M059J (cell line): ENCODE results near the gene PCNT. TPM values are rescaled to one million over a fixed set of nuclear protein-coding genes. Genes with fewer than 3 reads are reported as not detected.

ENCODE experiments used
- DNase-seq: peaks from one replicate; pipeline ENCODE4 v3.0.0-alpha.2; 2012; ENCODE audit warnings: low read depth
- total RNA-seq: library from RNA; depleted of rRNA; stranded (reverse); fragments of >200 nt; shearing (Covaris generic); gene quantifications from 2 replicates; pipeline ENCODE4 v1.2.3, GENCODE V29; 2014

Gene PCNT
- total RNA-seq, 1 experiment from 2014 or later = 29.0 TPM

DNA sequence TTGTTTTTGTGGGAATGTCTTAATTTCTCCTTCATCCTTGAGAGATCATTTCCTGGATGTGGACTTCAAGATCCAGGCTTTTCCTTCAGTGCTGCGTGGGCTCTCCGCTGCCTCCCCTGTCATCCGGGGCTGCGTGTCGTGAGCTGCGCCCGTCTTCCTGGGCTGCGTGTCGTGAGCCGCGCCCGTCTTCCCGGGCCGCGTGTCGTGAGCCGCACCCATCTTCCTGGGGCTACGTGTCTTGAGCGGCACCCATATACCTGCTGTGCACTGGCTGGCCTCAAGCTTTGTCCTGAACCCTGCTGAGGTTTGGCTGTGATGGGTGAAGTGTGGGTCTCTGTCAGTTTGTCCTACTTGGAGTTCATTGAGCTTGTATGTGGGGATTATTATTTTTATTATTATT lies 55.1 kb downstream of the PCNT start:
- no peak for DNase-seq

DNA sequence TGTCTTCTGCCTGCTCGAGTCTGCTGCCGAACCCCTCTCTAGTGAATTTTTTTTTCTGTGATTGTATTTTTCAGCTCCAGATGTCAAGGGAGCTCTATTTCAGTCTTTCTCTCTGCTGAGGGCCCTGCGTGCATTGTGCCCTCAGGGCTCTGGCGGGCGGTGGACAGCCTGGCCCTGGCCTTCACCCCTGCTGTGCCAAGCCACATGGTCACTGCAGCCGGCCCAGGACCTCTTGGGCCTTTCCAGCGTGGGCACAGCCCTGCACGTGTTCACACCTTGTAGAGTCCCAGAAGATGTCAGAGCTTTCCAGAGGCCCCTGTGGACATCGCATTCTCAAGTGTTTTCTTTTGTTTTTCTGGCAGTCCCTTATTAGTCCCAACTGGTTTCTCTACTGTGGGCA lies 55.7 kb downstream of the PCNT start:
- DNase-seq = no peak

DNA sequence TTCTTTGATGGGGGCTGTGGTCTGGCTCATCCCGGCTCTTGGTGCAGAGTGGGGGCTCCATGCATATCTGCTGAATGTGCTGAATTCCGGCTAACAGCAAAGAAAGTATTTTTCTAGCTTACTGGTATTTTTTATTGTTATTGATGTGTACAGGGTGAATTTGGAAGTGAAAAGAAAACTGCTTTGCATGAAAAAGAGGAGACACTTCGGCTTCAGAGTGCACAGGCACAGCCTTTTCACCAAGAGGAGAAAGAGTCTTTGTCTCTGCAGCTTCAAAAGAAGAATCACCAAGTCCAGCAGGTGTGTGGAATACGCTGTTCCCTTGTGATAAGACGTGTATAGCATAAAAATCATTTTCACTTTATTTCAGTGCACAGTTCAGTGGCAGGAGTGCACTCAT lies 57.6 kb downstream of the PCNT start:
- no peak for DNase-seq

DNA sequence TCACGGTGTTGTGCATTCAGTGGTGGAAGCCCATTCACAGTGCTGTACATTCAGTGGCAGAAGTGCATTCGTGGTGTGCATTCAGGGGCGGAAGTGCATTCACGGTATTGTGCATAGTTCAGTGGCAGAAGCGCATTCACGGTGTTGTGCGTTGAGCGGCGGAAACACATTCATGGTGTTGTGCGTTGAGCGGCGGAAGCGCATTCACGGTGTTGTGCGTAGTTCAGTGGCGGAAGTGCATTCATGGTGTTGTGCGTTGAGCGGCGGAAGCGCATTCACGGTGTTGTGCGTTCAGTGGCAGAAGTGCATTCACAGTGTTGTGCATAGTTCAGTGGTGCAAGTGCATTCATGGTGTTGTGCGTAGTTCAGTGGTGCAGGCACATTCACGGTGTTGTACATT lies 60.6 kb downstream of the PCNT start:
- no peak for DNase-seq

DNA sequence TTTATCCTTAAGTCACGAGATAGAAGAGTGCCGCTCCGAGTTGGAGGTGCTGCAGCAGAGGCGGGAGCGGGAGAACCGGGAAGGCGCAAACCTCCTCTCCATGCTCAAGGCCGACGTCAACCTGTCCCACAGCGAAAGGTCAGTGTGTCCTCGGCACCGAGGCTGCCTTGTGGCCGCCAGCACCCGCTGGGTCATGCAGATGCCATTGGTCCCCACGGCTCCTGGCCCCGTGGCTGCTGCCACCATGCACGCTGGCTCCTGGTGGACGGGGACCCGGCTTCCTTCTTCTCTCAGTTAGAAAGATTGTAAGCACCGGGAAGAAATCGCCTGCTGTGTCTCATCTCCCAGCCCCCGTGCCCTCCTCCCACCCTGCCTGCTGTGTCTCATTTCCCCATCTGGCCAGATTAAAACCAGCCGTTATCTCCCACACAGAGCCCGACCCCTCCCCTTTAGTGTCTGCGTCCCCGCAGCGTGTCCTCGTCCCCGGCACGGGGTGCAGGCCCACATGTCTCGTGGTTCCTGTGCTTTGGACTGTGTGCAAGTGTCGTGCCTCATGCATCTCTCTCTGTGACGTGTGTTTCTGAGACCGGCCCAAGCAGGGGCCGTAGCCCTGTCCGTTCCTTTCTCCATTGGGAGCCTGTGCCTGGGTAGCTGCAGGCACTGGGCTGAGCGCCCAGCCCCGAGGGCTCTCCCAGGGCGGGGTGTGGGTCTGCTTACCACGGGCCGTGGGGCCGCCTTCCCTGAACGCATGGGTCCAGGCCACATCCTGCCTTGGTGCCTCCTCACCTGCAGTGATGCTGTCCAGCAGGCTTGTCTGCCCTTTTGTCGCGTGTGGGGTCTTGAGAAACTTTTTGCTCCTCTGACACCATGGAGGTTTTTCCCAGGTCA lies 62.1 kb downstream of the PCNT start:
- no peak for DNase-seq

DNA sequence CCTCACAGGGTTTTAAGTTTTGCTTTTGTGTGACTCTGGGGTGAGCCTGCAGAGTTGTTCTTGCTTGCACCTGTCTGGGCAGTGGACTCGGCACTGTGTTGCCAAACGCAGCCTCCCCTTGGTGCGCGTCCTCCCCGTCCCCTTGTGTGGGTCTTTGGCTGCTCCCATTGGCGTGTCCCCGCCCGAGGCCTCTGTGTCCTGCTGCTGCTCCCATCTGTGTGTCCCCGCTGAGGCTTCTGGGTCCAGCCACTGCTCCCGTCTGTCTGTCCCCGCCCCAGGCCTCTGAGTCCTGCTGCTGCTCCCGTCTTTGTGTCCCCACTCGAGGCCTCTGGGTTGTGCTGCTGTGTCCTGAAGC lies 62.8 kb downstream of the PCNT start:
- DNase-seq = no peak

DNA sequence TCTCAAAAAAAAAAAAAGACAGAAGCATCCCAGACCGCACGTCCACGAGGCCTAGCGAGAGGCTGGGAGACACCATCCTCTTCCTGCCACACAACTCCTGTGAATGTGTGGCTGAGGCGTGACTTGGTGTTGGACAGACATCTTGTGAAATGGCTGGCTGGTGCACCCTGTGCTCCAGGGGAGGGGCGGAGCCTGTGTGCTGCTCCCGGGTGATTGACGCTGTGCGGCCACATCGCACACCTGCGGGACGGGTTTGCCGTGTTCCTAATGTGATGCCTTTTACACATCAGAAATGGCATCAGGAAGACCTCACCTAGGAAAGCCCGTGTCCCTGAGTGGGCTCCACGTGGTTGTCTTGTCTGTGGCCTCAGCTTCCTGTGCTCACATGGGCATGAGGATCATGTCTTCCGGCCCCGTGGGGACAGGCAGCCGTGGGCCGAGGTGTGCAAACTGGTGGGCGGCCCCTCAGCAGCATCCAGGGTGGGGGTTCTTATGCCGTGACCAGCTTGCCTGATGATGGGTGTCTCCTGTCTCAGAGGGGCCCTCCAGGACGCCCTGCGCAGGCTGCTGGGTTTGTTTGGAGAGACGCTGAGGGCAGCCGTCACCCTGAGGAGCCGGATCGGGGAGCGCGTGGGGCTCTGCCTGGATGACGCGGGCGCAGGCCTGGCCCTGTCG lies 64.4 kb downstream of the PCNT start:
- DNase-seq = no peak

DNA sequence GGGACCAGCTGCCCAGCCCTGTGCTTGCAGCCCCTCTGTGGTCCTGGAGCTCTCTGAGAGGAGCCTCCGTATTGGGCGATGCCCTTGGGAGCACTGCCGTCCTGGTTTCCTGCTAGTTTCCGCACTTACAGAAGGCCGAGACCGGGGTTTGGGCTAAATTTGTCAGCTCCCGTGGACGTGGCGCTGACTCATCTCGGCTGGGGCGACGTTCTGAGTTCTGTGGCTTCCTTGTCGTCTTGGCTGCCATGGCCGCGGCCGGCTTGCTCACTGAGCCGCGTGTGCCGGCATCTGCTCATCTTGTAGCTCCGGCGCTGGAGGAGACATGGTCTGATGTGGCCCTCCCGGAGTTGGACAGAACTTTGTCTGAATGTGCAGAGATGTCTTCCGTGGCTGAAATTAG lies 64.9 kb downstream of the PCNT start:
- DNase-seq = no peak

DNA sequence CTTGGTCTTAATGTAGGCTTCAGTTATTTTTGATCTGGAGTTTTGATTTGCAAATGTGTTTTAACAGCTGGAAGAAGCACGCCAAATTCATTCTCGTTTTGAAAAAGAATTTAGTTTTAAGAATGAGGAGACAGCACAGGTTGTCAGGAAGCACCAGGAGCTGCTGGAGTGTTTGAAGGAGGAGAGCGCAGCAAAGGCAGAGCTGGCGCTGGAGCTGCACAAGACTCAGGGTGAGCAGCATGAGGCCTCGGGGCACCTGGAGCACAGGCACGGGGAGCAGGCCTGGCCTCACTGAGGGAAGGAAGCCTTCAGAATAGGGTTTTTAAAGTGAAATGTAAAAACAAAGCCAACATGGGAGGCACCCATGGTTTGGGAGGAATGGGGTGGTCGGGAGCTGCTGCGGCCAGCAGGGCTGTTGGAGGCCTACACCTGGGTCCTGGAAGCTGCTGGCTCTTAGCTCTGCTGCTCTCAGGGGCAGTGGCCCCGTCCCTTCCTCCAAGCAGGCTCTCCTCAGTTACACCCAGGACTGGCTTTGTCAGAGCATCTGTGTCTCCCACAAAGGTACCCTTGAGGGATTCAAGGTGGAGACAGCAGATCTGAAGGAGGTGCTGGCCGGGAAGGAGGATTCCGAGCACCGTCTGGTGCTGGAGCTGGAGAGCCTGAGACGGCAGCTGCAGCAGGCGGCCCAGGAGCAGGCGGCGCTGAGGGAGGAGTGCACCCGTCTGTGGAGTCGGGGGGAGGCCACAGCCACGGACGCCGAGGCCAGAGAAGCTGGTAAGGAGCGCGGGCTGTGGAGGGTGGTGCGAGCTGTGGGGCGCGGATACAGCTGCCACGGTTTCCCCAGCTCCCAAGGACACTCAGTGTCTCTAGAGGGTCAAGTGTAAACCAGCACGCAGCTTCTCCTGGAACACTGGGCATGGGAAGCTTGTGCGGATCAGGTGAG lies 66.9 kb downstream of the PCNT start:
- DNase-seq = no peak

DNA sequence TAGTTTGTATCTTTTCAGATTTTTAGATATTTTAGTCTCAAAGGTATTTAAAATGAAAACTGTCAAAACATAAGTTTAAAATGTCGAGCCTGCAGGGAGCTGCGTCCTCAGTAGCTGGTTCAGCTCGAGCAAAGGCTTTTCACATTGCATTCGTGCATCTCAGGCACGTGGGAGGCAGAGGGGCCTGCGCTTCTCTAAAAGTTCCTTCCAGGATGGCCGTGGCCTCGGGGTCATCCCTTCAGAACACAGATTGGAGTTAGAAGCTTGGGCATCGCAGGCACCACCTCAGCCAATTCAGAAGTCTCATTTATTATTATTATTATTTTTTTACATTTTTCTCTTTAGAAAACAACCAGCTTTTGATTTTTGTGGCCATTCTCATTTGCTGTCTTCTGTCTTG lies 67.8 kb downstream of the PCNT start:
- no peak for DNase-seq

DNA sequence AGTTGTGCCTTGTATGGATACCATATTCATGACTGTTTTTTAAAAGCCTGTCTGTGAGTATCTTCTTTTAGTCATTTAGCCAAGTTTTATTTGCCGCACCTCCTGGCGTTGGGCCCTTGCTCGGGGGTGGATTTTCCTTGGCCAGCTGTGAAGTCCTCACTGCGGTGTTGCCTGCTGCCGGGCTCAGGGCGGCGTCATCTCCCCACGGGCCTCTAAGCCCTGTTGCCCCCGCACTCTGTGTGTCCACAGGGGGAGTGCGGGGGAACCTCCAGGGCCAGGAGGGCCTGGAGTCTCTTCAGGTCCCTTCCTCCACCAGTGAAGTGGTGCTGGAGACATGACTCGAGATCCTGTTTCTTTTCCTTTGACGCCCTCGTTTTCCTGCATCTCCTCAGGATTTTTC lies 69.0 kb downstream of the PCNT start:
- no peak for DNase-seq

DNA sequence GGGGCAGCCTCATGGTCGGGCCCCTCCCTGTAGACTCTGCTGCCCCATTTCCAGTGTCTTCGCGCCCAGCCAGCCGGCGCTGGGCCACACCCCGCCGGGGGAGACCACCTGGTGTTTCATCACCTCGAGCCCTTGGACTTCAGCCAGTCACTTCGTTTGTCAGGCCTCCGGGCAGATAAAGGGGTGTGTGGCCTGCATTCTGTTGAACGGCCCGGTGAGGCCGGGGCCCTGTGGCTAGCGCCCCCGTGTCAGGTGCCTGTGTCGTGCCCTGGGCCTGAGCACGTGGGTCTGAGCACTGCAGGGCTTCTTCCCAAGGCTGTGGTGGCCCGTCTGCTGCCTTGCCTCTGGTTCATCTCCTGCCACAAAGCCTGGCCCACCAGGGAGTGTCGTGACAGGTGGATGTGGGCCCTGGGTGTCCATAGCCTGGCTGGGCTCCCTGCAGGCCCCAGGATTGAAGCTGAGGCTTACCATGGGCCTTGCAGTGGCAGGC lies 69.5 kb downstream of the PCNT start:
- no peak for DNase-seq

DNA sequence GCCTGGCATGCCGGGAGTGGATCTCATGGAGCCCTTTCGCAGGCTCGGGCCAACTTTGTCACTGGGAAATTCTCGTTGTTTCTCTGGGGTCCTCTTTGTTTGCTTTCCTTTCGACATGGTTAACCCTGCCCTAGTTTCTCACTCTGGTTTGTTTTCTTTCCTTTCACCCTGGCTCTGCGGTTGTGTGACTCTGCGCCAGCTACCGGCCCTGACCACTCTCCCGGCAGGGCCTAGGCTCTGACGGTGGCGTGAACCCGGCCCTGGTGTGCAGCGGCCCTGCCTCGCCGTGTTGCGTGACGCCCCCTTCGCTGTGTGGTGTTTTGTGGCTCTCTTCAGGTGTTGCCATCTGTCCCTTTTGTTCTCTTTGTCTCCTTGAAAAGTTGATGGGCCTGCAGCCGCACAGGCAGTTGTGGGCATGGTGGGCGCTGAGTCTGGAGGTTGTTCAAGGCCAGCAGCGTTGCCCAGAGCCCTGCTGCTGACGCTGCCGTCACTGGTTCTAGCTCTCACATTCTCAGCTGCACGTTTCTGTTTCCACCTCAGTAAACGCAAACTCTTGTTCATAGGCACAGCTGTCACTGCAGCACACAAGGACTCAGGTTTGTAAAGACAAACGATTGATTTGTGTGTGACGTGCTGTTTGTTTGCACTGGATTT lies 70.1 kb downstream of the PCNT start:
- DNase-seq = no peak

DNA sequence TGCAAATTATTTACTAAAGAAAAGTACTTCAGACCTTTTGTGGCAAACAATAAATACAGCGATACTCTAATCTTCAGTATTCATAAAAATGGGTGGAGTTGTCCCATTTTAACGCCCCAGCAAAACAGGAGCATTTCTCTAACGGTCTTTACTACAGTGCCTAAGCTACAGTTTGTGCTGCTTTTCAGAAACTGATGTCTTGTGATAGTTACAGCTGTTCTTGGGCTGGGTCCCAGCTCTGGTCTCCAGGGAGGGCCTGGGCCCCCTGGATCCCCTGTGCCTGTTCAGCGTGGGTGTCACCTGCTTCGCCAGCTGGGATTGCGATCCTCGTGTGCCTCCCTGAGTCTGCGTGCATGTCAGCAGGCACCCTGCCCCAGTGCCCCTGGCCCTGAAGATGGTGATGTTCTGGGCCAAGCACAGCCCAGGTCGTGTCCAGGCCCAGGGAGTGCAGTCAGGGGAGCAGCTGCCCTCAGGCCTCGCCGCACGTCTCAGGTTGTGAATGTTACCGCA lies 70.7 kb downstream of the PCNT start:
- no peak for DNase-seq

DNA sequence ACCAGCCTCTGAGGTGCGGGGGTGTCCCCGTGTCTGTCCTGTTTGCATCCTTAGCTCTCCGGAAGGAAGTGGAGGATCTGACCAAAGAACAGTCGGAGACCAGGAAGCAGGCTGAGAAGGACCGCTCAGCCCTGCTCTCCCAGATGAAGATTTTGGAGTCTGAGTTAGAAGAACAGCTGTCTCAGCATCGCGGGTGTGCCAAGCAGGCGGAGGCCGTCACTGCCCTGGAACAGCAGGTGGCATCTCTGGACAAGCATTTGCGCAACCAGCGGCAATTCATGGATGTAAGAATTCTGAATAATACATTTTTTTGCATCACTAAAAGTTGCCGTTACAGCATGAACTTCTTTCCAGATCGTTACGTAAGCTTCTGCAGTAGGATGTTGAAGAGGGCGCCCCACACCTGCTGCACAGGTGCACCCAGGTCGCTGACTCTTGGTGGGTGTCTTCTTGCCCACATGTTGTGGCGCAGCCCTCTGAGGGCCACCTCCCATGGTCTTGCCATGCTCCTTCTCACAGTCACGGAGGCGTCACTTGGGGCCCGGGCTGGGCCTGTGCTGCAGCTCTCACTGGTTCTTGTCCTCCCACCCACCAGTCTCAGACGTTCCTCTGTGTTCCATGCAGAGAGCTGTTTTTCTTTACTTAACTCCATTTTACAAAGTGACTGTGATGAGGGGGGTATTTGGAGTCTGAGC lies 73.4 kb downstream of the PCNT start:
- DNase-seq = no peak

DNA sequence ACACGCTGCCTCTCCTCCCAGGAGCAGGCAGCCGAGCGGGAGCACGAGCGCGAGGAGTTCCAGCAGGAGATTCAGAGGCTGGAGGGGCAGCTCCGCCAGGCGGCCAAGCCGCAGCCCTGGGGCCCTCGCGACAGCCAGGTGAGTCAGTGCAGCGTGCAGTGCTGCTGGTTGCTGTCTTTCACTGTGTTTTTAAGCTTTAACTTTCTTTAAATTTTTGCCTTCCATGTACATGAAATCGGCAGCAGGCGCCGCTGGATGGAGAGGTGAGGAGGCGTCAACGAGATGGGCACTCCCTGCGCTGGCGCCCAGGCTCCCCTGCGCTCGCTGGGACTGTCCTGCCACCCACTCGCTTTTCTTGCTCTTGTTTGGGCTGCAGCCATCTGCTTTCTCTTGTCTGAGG lies 74.0 kb downstream of the PCNT start:
- no peak for DNase-seq

DNA sequence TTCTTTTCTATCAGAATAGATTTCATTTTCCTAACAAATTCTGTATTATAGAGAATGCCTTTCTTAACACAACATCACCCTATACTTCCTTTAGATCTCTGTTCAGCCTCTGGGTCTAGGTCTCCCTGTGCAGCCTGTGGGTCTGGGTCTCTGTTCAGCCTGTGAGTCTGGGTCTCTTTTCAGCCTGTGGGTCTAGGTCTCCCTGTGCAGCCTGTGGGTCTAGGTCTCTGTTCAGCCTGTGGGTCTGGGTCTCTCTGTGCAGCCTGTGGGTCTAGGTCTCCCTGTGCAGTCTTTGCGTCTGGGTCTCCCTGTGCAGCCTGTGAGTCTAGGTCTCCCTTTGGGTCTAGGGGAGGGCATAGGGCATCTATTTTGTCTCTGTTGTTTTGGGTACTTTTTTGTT lies 75.2 kb downstream of the PCNT start:
- DNase-seq = no peak

DNA sequence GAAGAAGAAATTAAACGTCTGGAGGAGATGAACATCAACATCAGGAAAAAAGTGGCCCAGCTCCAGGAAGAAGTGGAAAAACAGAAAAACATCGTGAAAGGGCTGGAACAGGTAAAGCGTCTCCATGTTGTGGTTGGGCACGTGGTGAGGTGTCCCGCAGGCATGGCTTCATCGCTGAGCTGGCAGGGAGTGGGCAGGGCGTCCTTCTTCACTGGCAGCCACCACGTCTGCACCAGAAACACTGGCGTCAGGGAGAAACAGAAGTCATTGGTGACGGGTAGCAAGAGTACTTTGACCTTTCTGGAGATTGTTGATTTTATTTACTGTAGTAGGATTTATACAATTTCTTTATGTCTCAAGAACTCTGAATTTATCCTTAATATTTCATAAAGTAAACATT lies 75.7 kb downstream of the PCNT start:
- no peak for DNase-seq

DNA sequence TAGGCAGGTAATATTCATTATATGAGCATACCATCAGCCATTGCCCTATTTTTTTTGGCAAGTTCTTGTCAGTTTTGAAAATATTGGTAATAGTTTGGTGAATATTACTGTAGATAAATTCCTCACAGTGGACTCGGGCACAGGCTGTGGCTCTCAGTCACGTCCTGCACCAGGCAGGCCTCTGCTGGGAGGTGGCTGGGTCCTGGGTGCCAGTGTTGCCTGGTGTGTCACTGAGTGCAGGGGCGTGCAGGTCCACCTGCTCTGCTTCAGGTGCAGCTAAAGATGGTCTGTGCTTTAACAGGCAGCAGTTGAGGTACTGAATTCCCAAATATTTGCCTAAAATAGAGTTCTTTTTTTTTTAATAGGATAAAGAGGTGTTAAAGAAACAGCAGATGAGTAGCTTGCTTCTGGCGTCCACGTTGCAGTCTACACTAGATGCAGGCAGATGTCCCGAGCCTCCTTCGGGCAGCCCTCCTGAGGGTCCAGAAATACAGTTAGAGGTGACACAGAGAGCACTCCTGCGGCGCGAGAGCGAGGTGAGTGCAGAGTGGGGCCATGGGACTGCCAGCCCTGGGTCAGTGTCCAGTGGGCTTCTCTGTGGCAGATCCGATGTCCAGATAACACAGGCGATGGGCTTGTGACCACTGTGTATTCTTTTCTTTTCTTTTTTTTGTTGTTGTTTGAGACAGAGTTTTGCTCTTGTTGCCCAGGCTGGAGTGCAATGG lies 77.4 kb downstream of the PCNT start:
- no peak for DNase-seq

DNA sequence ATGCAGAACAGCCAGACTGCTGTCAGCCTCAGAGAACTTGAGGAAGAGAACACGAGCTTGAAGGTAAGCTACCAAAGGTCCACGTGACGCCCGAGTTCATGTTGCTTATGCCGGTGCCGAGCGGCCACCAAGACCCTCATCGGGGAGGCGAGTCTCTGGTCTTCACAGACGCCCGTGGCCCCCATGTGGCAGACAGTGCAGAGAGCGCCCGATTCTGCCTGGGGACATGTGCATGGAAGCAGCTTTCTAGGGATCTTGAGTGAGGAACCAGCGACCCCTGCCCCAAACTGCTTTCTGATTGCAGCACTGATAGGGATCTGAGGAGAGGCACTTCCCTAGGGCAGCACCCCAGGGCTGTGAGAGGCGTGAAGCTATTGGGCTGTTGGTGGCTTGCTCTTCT lies 78.5 kb downstream of the PCNT start:
- no peak for DNase-seq
